HUDEP-2 (cell line): Measurements from ENCODE around the gene HRC.

Experiments used
- DNase-seq, 76 experiments: peaks; one replicate each; lab custom pipeline; 2025; ENCODE audit not compliant: unreplicated experiment in 76 of 76; lab: John Stamatoyannopoulos, UW

Gene HRC

GRCh38 chr19:49117677-49118564 lies 37.3 kb downstream of the HRC start:
- peak in 1 of 76 experiments; percentile 5 for DNase-seq

GRCh38 chr19:49116544-49116943 lies 38.7 kb downstream of the HRC start:
- peak in 61 of 76 experiments; percentile 24 to 83 (median 56) for DNase-seq

- peak in 37 of 76 experiments; percentile 12 to 70 (median 47) for DNase-seq
Measured at GRCh38 chr19:49114630-49115363, 40.4 kb downstream of the HRC start.

- peak in 68 of 76 experiments; percentile 22 to 96 (median 66) for DNase-seq
Measured at GRCh38 chr19:49113762-49114629, 41.2 kb downstream of the HRC start, which contains the start of gene LIN7B. Gene LIN7B (plus strand): TSS chr19:49114370. CDS start chr19:49114405, 35 bp downstream.

GRCh38 chr19:49111218-49111998 lies 43.8 kb downstream of the HRC start:
- no peak for DNase-seq

- DNase-seq = no peak
Measured at GRCh38 chr19:49110567-49110966, 44.6 kb downstream of the HRC start.

- no peak for DNase-seq
Measured at GRCh38 chr19:49109569-49110233, 45.5 kb downstream of the HRC start.

GRCh38 chr19:49109051-49109450 lies 46.1 kb downstream of the HRC start:
- DNase-seq = no peak

- DNase-seq = no peak
Measured at GRCh38 chr19:49107625-49108459, 47.4 kb downstream of the HRC start.

GRCh38 chr19:49106648-49107135 lies 48.5 kb downstream of the HRC start:
- DNase-seq = peak in 68 of 76 experiments; percentile 31 to 86 (median 66)

GRCh38 chr19:49104229-49104864 lies 50.8 kb downstream of the HRC start:
- no peak for DNase-seq

- DNase-seq = no peak
Measured at GRCh38 chr19:49103331-49104085, 51.7 kb downstream of the HRC start.

GRCh38 chr19:49102303-49102702 lies 52.9 kb downstream of the HRC start:
- DNase-seq = no peak
